AG08395 (cell line): ENCODE measurements around the gene SRRM2.

ENCODE experiments used
- DNase-seq: peaks from one replicate; pipeline ENCODE4 v3.0.0; 2012; ENCODE audit warnings: mixed read lengths, low spot score

Gene SRRM2

GRCh38 chr16:2752035-2752849 is at the start of gene SRRM2:
SRRM2 (plus strand) TSS chr16:2752638; CDS start chr16:2756365, 3,727 bp downstream.
- DNase-seq: peak; percentile 97

DNA sequence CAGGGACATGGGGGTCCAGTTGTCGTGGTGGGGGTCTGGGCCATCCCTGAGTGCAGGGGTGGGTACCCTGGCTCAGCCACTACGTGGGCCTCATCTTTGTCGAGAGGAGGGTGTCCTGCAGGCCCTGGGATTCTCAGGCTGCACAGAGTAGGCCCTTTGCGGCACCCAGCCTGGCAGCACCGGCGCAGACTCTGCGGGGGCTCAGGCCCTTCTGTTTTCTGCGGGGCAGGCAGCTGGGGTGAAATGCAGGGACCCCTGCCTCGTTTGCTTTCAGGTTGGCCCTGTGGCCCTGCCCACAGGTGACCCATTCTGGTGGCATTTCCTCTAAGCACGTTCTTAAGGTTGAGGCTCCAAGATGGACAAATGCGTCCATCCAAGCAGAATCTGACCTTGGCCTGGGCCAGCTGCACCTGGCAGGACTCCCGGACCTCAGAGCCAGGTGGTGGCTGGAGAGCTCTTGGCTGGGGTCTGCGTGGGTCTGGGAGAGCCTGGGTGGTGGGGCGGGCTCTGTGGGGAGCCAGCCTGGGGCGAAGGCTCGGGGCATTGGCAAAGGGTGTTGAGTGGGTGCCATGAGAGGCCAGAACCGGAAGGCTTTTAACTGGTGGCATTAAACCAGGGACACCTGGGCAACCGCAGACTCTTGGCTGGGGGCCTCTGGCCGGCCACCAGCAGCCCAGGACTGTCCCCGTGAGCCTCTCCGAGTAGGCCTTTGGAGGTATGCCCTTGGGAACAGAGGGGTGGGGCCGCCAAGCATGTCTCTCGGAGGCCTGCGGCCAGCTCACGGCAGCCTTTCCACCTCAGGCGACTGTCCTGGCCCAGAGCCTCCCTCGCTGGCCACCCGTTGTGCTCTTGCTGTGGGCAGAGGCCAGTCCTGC is 49.3 kb upstream of the SRRM2 start:
- no peak for DNase-seq

- no peak for DNase-seq
These were observed 48.1 kb upstream of the SRRM2 start for GRCh38 chr16:2704166-2704982.

DNA sequence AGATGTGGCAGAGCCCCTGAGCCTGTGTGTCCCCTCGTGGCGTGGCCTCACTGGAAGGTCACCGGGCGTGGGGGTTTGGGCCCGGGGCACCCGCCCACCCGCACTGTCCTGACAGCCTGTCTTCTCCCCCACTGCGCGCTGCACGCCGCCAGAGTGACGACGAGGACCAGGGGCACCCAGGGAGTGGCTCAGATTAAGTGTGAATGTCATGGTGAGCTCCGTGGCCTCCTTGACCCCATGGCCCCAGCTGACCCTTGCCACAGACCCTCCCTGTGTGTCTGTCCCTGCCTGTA is 47.5 kb upstream of the SRRM2 start:
- DNase-seq: no peak

DNA sequence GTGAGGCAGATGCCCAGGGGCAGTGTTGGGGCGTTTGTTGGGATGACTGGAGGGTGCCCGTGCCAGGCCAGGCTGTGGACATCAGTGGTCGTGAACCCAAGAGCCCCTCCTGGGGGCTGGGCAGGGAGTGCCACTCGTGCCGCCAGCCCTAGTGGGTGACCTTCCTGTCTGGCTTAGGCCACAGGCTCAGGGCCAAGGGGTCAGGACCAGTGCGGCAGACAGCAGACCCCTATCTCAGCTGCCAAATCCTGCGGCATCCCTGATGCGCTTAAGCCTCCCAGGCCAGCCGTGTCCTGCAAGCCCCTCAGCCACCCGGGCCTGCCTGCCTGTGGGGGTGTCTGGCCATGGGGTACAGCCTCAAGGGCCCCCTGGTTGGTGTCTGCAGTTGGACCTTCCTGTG is 47.1 kb upstream of the SRRM2 start:
- no peak for DNase-seq

DNA sequence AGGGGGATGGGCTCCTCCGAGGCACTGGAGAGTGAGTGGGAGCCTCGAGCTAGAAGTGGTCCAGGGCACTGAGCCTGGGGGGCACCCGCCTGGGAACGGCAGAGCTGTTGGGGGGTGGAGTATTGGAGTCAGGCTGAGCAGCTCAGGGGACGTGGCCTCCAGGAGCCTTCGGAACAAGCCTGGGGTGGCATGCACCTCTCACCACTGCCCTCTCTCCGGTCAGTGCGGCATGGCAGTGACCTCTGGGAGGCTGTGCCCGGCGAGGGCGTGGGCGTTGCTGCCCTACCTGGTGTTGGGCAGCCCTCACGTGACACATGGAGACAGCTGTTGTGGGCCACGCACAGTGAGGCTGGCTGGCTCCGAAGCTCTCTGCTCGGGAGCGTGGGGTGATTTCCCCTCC is 46.4 kb upstream of the SRRM2 start:
- no peak for DNase-seq

DNA sequence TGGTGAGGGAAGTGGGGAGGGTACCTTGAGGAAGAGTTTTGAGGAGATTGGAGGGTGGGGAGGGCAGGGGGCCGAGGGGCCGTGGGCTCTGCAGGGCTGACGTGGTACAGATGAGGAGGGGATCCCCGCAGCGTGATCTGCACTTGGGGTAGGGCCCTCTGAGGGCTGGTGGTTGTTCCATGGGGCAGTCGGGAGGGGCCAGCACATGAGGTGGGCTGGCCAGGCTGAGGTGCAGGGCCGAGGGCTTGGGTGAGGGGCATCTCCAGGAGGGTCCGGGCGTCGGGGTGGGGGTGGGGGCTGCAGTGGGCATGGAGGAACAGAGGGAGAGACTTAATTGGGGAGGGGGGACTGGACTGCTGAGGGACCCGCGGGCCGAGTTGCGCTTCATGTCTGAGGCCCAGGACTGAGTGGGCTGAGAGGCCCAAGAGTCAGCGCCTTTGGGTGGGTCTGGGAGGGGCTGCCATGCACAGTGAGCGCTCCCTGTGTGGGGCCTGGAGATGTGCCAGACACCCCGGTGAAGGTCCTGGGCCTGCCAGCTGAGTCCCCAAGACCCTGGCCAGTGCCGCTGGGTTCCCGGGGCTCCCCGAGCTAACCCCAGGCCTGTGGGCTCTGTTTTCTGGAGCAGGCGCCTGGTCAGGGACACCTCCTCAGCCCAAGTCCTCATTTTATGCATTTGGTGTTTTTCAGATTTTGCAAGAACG is 45.7 kb upstream of the SRRM2 start:
- DNase-seq: no peak

DNA sequence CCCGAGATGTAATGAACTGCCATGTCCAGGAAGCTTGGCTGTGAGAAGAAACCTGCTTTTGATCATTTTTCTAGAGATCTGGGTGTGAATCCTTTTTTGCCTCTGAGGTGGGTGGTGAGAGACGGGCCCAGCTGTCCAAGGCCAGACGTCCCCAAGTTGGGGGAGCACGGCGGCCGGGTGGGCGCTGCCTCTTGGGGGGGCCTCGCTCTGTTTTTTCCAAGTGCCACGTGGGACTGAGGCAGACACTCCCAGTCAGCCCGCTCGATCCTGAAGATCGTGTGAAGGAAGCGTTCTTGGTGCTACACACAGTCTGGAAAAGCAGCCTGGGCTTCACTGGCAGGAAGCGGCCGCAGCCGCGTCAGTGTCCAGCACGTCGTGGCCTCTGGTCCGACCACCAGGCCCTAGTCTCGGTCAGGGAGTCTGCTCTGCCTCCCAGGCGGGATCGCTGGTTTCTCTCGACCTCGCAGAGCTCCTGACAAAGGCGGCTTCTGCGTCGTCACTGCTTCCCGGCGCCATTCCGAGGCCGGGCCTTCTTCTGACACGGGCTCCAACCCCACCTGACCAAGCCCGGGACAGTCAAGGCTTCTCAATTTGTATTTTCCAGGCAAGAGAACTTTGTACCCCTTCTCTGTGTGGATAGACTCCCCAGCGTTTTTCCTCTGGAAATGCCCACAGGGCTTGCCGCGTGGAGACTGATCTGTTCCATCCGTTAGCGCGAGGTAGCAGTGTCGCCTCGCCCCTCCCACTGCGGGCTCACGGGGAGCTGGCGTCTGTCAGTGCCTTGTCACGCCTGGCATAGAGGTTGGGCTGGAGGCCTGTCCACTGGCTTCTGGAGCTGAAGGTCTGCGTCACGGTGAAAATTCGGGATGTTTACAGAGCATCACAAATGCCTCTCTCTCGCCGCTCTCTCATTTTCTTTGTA is 44.8 kb upstream of the SRRM2 start:
- DNase-seq: no peak

GRCh38 chr16:2708290-2708639 is 44.2 kb upstream of the SRRM2 start:
- DNase-seq: no peak

- DNase-seq: no peak
These were observed 43.4 kb upstream of the SRRM2 start for GRCh38 chr16:2708955-2709587.

DNA sequence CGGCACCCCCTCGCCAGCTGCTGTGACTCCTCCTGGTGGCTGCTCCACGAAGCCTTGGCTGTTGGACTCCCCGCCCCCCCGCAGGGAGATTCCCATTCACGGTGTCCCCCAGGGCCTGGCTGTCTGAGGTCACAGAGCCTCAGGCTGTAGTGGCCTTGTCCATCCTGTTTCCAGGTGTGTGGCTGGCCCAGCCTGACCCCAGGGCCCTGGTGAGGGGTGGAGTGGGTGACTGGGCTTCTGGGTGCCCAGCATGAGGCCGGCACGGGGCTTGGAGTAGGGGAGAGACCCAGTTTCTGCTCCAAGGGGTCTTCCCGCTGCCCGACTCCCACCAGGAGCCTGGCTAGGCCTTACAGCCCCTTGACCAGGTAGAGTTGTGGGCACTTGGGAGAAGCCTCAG is 42.9 kb upstream of the SRRM2 start:
- no peak for DNase-seq

- no peak for DNase-seq
These were observed 42.3 kb upstream of the SRRM2 start for GRCh38 chr16:2710021-2710710.

DNA sequence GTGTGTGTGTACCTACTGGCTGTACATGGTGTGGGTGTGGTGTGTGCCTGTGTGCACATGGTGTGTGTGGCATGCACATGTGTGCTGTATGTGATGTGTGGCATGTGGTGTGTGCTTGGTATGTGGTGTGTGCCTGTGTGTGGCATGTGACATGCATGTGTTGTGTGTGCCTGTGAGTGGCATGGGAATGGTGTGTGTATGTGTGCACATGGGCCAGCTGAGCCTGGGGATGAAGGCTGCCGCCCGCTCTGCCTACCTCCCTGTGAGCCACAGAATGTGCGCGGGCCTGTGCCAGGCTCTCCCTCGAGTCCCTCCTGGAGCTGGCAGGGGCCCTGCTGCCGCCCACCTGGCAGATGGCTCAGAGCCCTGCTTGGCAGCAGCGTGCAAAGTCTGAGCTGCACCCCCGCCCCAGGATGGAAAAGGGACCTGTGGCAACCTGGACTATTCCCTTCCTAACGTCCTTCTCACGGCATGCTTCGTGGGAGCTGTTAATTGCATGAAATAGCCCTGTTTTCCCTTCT is 41.7 kb upstream of the SRRM2 start:
- DNase-seq: no peak

DNA sequence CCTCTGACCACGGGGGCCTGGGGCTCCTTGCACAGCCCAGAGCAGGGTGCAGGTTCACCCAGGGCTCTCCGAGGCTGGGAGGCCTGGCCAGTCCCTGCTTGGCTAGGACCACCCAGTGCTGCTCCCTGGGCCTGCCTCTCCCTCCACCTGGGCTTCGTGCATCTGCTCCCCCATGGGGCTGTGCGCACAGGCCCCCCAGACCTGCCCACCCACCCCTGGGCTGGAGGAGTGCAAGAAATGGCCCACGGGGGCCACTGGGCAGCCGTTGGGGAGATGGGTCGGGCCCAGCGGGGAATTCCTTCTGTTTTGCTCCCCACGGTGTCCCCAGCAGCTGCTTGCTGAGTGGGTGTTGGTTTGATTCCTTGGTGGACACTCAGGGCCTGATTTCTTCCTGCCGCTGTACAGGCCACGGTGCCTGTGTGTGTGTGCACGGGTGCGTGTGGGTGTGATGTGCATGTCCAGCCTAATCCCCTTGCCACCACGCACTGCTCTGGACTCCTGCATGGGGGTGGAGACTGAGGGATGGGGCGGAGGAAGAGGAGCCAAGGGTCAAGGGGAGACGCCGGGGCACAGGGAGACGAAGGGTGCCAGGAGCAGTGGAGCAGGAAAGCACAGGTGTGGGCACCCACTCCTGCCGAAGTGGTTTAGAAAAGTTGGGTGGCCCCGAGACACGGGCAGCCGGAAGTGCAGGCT is 40.9 kb upstream of the SRRM2 start:
- no peak for DNase-seq

DNA sequence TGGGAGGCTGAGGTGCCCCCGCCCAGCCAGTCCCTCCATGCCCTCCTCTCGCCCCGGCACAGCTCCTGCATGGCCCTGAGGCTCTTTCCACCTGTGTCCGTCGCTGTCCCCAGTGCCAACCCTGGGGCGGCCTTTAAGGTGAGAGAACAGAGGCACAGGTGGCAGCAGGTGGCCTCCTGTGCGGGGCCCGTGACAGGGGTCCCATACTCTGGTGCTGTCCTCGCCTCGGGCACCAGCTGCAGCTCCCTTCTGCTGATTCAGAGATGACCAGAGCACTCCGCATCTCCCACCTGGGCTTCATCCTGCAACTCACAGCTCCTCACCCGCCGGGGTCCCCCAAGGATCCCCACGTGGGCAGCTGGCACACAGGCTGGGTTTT is 40.4 kb upstream of the SRRM2 start:
- no peak for DNase-seq

DNA sequence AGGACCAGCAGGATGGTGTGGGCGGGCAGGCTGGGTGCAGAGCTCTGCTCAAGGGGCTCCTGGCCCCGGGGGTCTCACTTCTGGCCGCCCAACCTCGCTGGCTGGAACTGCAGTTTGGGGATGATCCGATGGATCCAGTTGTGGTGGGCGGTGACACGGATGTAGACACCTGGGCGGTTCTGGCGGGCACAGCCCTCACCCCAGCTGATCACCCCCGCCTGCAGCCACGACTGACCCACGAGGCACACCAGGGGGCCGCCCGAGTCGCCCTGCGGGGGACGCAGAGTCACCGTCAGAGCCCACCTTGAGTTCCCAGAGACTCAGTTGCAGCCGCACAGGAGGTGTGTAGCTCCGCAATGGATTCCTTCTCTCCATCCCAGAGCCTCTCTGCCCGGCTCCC is 39.9 kb upstream of the SRRM2 start:
- no peak for DNase-seq

- DNase-seq: no peak
These were observed 38.9 kb upstream of the SRRM2 start for GRCh38 chr16:2713523-2713922.

GRCh38 chr16:2713985-2714774 is 38.3 kb upstream of the SRRM2 start:
- no peak for DNase-seq
